Effector memory CD8-positive, alpha-beta T cell (primary cell): ENCODE results near the gene PDE1A.

Source experiments
- ATAC-seq: fragments of 150-1000 bp; cut with Tn5 transposase; replicated peaks from 2 replicates; pipeline ENCODE4 v1.10.0; 2021; ENCODE audit warnings: mild to moderate bottlenecking, moderate library complexity
- DNase-seq, 3 experiments: peaks; one replicate each; pipeline ENCODE4 v3.0.0; 2021
- H3K27ac Mint-ChIP-seq, 2 donors: one replicate each; pipeline ENCODE4 v1.8.0; 2022; ENCODE audit warnings: mild to moderate bottlenecking in 2 of 2, mixed read lengths in 2 of 2, moderate library complexity in 2 of 2
- H3K27me3 Mint-ChIP-seq, 2 donors: one replicate each; pipeline ENCODE4 v1.8.0; 2022; ENCODE audit warnings: mixed read lengths in 2 of 2
- H3K36me3 Mint-ChIP-seq: one replicate; pipeline ENCODE4 v1.8.0; 2022; ENCODE audit warnings: mild to moderate bottlenecking, moderate library complexity, mixed read lengths; ENCODE audit not compliant: insufficient read depth
- H3K4me1 Mint-ChIP-seq, 2 donors: one replicate each; pipeline ENCODE4 v1.8.0; 2022; ENCODE audit warnings: low read depth in 2 of 2, mixed read lengths in 2 of 2
- H3K4me3 Mint-ChIP-seq, 2 donors: one replicate each; pipeline ENCODE4 v1.8.0; 2022; ENCODE audit warnings: mild to moderate bottlenecking in 2 of 2, mixed read lengths in 2 of 2, moderate library complexity in 2 of 2
- H3K9me3 Mint-ChIP-seq, 2 donors: one replicate each; pipeline ENCODE4 v1.8.0; 2022; ENCODE audit warnings: mixed read lengths in 2 of 2

Gene PDE1A

GRCh38 chr2:182428476-182428875 lies 1.6 kb upstream of the PDE1A start:
- Mint-ChIP-seq H3K27me3 (no peaks in the 10 kb centered on the region), H3K4me1 (no peaks in the 10 kb centered on the region), H3K9me3 (peaks cover 3 to 14% of the 10 kb centered on the region in 2 donors), H3K4me3 (no peak overlapping the region), H3K36me3 (no peaks in the 10 kb centered on the region), H3K27ac (no peak overlapping the region)
- ATAC-seq, result no peak
- DNase-seq, result no peak

GRCh38 chr2:182426082-182426917 lies 536 bp downstream of the PDE1A start:
- Mint-ChIP-seq H3K27ac (no peak overlapping the region), H3K36me3 (no peaks in the 10 kb centered on the region), H3K9me3 (peaks cover 3 to 5% of the 10 kb centered on the region in 2 donors), H3K4me1 (no peaks in the 10 kb centered on the region), H3K4me3 (no peak overlapping the region), H3K27me3 (no peaks in the 10 kb centered on the region)
- ATAC-seq, result no peak
- DNase-seq, result no peak

GRCh38 chr2:182422864-182423263 lies 4.0 kb downstream of the PDE1A start:
- DNase-seq (no peak), ATAC-seq (no peak)
- no peaks in the 10 kb centered on the region for H3K36me3 Mint-ChIP-seq
- H3K27ac Mint-ChIP-seq, result no peak overlapping the region
- no peaks in the 10 kb centered on the region for H3K4me1 Mint-ChIP-seq
- no peaks in the 10 kb centered on the region for H3K27me3 Mint-ChIP-seq
- no peak overlapping the region for H3K4me3 Mint-ChIP-seq
- no peaks in the 10 kb centered on the region for H3K9me3 Mint-ChIP-seq

GRCh38 chr2:182420669-182421068 lies 6.2 kb downstream of the PDE1A start:
- no peaks in the 10 kb centered on the region for H3K9me3 Mint-ChIP-seq
- DNase-seq, result no peak
- no peak for ATAC-seq
- no peaks in the 10 kb centered on the region for H3K27me3 Mint-ChIP-seq
- H3K4me3 Mint-ChIP-seq, result no peak overlapping the region
- H3K27ac Mint-ChIP-seq, result no peak overlapping the region
- H3K4me1 Mint-ChIP-seq, result no peaks in the 10 kb centered on the region
- no peaks in the 10 kb centered on the region for H3K36me3 Mint-ChIP-seq

GRCh38 chr2:182416861-182417260 lies 10.0 kb downstream of the PDE1A start:
- ATAC-seq, result no peak
- Mint-ChIP-seq H3K4me3 (no peak overlapping the region), H3K27ac (no peak overlapping the region), H3K4me1 (no peaks in the 10 kb centered on the region), H3K9me3 (peaks cover 0 to 5% of the 10 kb centered on the region in 2 donors), H3K27me3 (no peaks in the 10 kb centered on the region), H3K36me3 (no peaks in the 10 kb centered on the region)
- DNase-seq, result no peak

- Mint-ChIP-seq H3K4me1 (no peaks in the 10 kb centered on the region), H3K27ac (no peak overlapping the region), H3K27me3 (no peaks in the 10 kb centered on the region), H3K36me3 (no peaks in the 10 kb centered on the region), H3K4me3 (no peak overlapping the region), H3K9me3 (peaks cover 0 to 5% of the 10 kb centered on the region in 2 donors)
- ATAC-seq (no peak), DNase-seq (no peak)
These were observed 10.6 kb downstream of the PDE1A start for GRCh38 chr2:182416191-182416590.

GRCh38 chr2:182415771-182416170 lies 11.1 kb downstream of the PDE1A start:
- H3K27me3 Mint-ChIP-seq, result no peaks in the 10 kb centered on the region
- H3K9me3 Mint-ChIP-seq, result peaks cover 0 to 5% of the 10 kb centered on the region in 2 donors
- H3K36me3 Mint-ChIP-seq, result no peaks in the 10 kb centered on the region
- H3K27ac Mint-ChIP-seq, result no peak overlapping the region
- ATAC-seq, result no peak
- H3K4me3 Mint-ChIP-seq, result no peak overlapping the region
- no peaks in the 10 kb centered on the region for H3K4me1 Mint-ChIP-seq
- no peak for DNase-seq

GRCh38 chr2:182412858-182413257 lies 14.0 kb downstream of the PDE1A start:
- Mint-ChIP-seq H3K27me3 (no peaks in the 10 kb centered on the region), H3K4me1 (no peaks in the 10 kb centered on the region), H3K4me3 (no peak overlapping the region), H3K9me3 (peaks cover 0 to 7% of the 10 kb centered on the region in 2 donors), H3K27ac (no peak overlapping the region), H3K36me3 (no peaks in the 10 kb centered on the region)
- ATAC-seq (no peak), DNase-seq (no peak)

GRCh38 chr2:182410120-182410519 lies 16.7 kb downstream of the PDE1A start:
- no peak for DNase-seq
- Mint-ChIP-seq H3K27ac (no peak overlapping the region), H3K36me3 (no peaks in the 10 kb centered on the region), H3K4me1 (no peaks in the 10 kb centered on the region), H3K9me3 (peaks cover 0 to 7% of the 10 kb centered on the region in 2 donors), H3K4me3 (no peak overlapping the region), H3K27me3 (no peaks in the 10 kb centered on the region)
- ATAC-seq, result no peak

- no peak for ATAC-seq
- Mint-ChIP-seq H3K9me3 (peaks cover 0 to 2% of the 10 kb centered on the region in 2 donors), H3K36me3 (no peaks in the 10 kb centered on the region), H3K4me3 (no peak overlapping the region), H3K27ac (no peak overlapping the region), H3K4me1 (no peaks in the 10 kb centered on the region), H3K27me3 (no peaks in the 10 kb centered on the region)
- no peak for DNase-seq
These were observed 20.6 kb downstream of the PDE1A start for GRCh38 chr2:182406221-182406620.

- peaks cover 0 to 7% of the 10 kb centered on the region in 2 donors for H3K9me3 Mint-ChIP-seq
- no peak overlapping the region for H3K4me3 Mint-ChIP-seq
- DNase-seq (no peak), ATAC-seq (no peak)
- no peaks in the 10 kb centered on the region for H3K27me3 Mint-ChIP-seq
- no peak overlapping the region for H3K27ac Mint-ChIP-seq
- H3K36me3 Mint-ChIP-seq, result no peaks in the 10 kb centered on the region
- no peaks in the 10 kb centered on the region for H3K4me1 Mint-ChIP-seq
These were observed 21.8 kb downstream of the PDE1A start for GRCh38 chr2:182404975-182405561.

GRCh38 chr2:182404092-182404491 lies 22.7 kb downstream of the PDE1A start:
- ATAC-seq (no peak), DNase-seq (no peak)
- Mint-ChIP-seq H3K27me3 (no peaks in the 10 kb centered on the region), H3K4me1 (no peaks in the 10 kb centered on the region), H3K27ac (no peak overlapping the region), H3K36me3 (no peaks in the 10 kb centered on the region), H3K9me3 (peaks cover 0 to 9% of the 10 kb centered on the region in 2 donors), H3K4me3 (no peak overlapping the region)

- DNase-seq, result no peak
- Mint-ChIP-seq H3K9me3 (peaks cover 0 to 3% of the 10 kb centered on the region in 2 donors), H3K4me1 (no peaks in the 10 kb centered on the region), H3K27me3 (no peaks in the 10 kb centered on the region), H3K27ac (no peak overlapping the region), H3K36me3 (no peaks in the 10 kb centered on the region), H3K4me3 (no peak overlapping the region)
- ATAC-seq, result no peak
These were observed 33.5 kb downstream of the PDE1A start for GRCh38 chr2:182393270-182393760.

- no peak for ATAC-seq
- Mint-ChIP-seq H3K4me3 (no peak overlapping the region), H3K4me1 (no peaks in the 10 kb centered on the region)
These were observed 35.4 kb downstream of the PDE1A start for GRCh38 chr2:182391443-182391842.

More at GRCh38 chr2:182391443-182391842, 35.4 kb downstream of the PDE1A start:
- Mint-ChIP-seq H3K27ac (no peak overlapping the region), H3K9me3 (peaks cover 0 to 3% of the 10 kb centered on the region in 2 donors), H3K36me3 (no peaks in the 10 kb centered on the region), H3K27me3 (no peaks in the 10 kb centered on the region)
- no peak for DNase-seq
